Measurements from ENCODE around the gene HSFX3.
"Not testable (repeated sequence)": the region's sequence is repeated elsewhere in the genome, so short reads cannot be mapped to it uniquely, and the experiment has no call there.

HSFX3 gene

GRCh38 chrX:149522916-149523315 lies 26.8 kb downstream of the HSFX3 start:
- DNase-seq, result no peak
- in situ Hi-C loops (cut with HindIII; ENCODE audit: low pct_ligation_motif_present, low pct_unique_long_range_greater_than_20kb, low sequenced_read_pairs), result no loop called here

GRCh38 chrX:149521438-149521837 lies 28.3 kb downstream of the HSFX3 start:
- in situ Hi-C loops (cut with HindIII; ENCODE audit: low pct_ligation_motif_present, low pct_unique_long_range_greater_than_20kb, low sequenced_read_pairs), result no loop called here
- DNase-seq, result no peak

GRCh38 chrX:149520636-149521277 lies 29.0 kb downstream of the HSFX3 start:
- DNase-seq; in situ Hi-C loops (cut with HindIII; ENCODE audit: low pct_ligation_motif_present, low pct_unique_long_range_greater_than_20kb, low sequenced_read_pairs): not testable (repeated sequence)

- in situ Hi-C loops (cut with HindIII; ENCODE audit: low pct_ligation_motif_present, low pct_unique_long_range_greater_than_20kb, low sequenced_read_pairs), result no loop called here
- no peak for DNase-seq
Observed at GRCh38 chrX:149518236-149518635, 31.5 kb downstream of the HSFX3 start.

GRCh38 chrX:149517308-149517707 lies 32.4 kb downstream of the HSFX3 start:
- in situ Hi-C loops (cut with HindIII; ENCODE audit: low pct_ligation_motif_present, low pct_unique_long_range_greater_than_20kb, low sequenced_read_pairs), result no loop called here
- no peak for DNase-seq

GRCh38 chrX:149516604-149517003 lies 33.1 kb downstream of the HSFX3 start:
- in situ Hi-C loops (cut with HindIII; ENCODE audit: low pct_ligation_motif_present, low pct_unique_long_range_greater_than_20kb, low sequenced_read_pairs), result no loop called here

GRCh38 chrX:149515954-149516602 lies 33.6 kb downstream of the HSFX3 start:
- in situ Hi-C loops (cut with HindIII; ENCODE audit: low pct_ligation_motif_present, low pct_unique_long_range_greater_than_20kb, low sequenced_read_pairs), result no loop called here
- no peak for DNase-seq

More at GRCh38 chrX:149516604-149517003, 33.1 kb downstream of the HSFX3 start:
- DNase-seq, result no peak

GRCh38 chrX:149513825-149514428 lies 35.8 kb downstream of the HSFX3 start:
- in situ Hi-C loops (cut with HindIII; ENCODE audit: low pct_ligation_motif_present, low pct_unique_long_range_greater_than_20kb, low sequenced_read_pairs), result no loop called here
- DNase-seq, result no peak

- DNase-seq, result peak; percentile 41
- in situ Hi-C loops (cut with HindIII; ENCODE audit: low pct_ligation_motif_present, low pct_unique_long_range_greater_than_20kb, low sequenced_read_pairs), result no loop called here
Observed at GRCh38 chrX:149512225-149512885, 37.4 kb downstream of the HSFX3 start.

- DNase-seq, result no peak
- in situ Hi-C loops (cut with HindIII; ENCODE audit: low pct_ligation_motif_present, low pct_unique_long_range_greater_than_20kb, low sequenced_read_pairs), result no loop called here
Observed at GRCh38 chrX:149511081-149511480, 38.6 kb downstream of the HSFX3 start.

- in situ Hi-C loops (cut with HindIII; ENCODE audit: low pct_ligation_motif_present, low pct_unique_long_range_greater_than_20kb, low sequenced_read_pairs), result no loop called here
- DNase-seq, result peak; percentile 61
Observed at GRCh38 chrX:149510386-149510785, 39.3 kb downstream of the HSFX3 start.

- DNase-seq, result no peak
- in situ Hi-C loops (cut with HindIII; ENCODE audit: low pct_ligation_motif_present, low pct_unique_long_range_greater_than_20kb, low sequenced_read_pairs), result no loop called here
Observed at GRCh38 chrX:149508467-149508866, 41.3 kb downstream of the HSFX3 start.

- in situ Hi-C loops (cut with HindIII; ENCODE audit: low pct_ligation_motif_present, low pct_unique_long_range_greater_than_20kb, low sequenced_read_pairs), result no loop called here
- DNase-seq, result no peak
Observed at GRCh38 chrX:149506349-149506748, 43.4 kb downstream of the HSFX3 start.

GRCh38 chrX:149505671-149506070 lies 44.1 kb downstream of the HSFX3 start:
- no peak for DNase-seq
- in situ Hi-C loops (cut with HindIII; ENCODE audit: low pct_ligation_motif_present, low pct_unique_long_range_greater_than_20kb, low sequenced_read_pairs), result no loop called here

GRCh38 chrX:149504915-149505651 lies 44.6 kb downstream of the HSFX3 start, which contains the start of gene IDS:
Gene IDS, minus strand, starts transcription at chrX:149505306. Its CDS starts 169 bp downstream, at chrX:149505137.
- in situ Hi-C loops (cut with HindIII; ENCODE audit: low pct_ligation_motif_present, low pct_unique_long_range_greater_than_20kb, low sequenced_read_pairs), result no loop called here
- peak; percentile 80 for DNase-seq

GRCh38 chrX:149504226-149504914 lies 45.4 kb downstream of the HSFX3 start:
- in situ Hi-C loops (cut with HindIII; ENCODE audit: low pct_ligation_motif_present, low pct_unique_long_range_greater_than_20kb, low sequenced_read_pairs), result no loop called here
- DNase-seq, result peak; percentile 19

- DNase-seq, result peak; percentile 22
- in situ Hi-C loops (cut with HindIII; ENCODE audit: low pct_ligation_motif_present, low pct_unique_long_range_greater_than_20kb, low sequenced_read_pairs), result not testable (repeated sequence)
Observed at GRCh38 chrX:149503446-149503845, 46.3 kb downstream of the HSFX3 start.

- in situ Hi-C loops (cut with HindIII; ENCODE audit: low pct_ligation_motif_present, low pct_unique_long_range_greater_than_20kb, low sequenced_read_pairs); DNase-seq: not testable (repeated sequence)
Observed at GRCh38 chrX:149502923-149503322, 46.8 kb downstream of the HSFX3 start.

Data from ACHN (cell line).